ENCODE measurements around the gene ADSS1. TPM values are rescaled to one million over a fixed set of nuclear protein-coding genes. Genes with fewer than 3 reads are reported as not detected.

Gene ADSS1
- total RNA-seq, 1 donor, result 4.3 TPM

DNA sequence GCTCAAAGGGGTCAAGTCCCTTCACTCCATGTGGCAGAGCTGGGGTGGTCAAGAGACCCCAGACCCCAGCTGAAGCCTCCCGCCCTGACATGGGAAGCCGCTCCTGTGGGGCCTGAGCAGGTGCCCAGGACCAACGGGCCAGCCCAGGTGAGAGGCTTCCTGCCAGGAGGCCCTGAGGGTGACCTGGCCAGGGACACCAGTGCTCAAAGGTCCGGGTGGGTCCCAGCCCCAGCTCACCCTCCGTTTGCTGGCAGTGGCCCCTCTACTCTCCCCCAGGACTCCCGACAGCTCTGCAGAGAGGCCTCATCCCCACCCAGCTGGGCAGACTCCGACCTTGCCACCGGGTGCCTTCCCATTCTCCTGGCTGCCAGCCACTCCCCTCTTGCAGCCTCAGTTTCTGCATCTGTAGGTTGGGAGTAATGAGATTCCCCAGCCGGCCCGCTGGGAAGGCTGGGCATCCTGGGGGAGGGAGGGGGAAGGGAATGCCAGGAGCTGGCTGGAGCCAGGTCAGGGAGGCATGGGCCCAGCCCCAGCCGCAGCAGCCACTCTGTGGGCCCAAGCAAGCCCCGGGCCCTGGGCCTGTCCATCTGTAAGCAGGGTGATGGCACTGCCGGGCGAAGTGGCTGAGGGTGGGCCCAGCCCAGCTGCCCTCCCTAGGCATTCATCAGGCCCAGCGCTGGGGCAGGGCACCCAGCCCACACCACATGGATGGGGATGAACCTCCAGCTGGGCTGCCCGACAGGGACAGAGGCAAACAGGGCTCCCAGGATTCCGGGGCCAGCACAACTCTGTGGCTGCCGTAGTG lies 44.9 kb upstream of the ADSS1 start:
- peak overlapping the region; percentile 89 for H3K4me2 ChIP-seq (ENCODE audit: insufficient read depth, low read length)
- no peaks in the 10 kb centered on the region for H3K9me3 ChIP-seq (ENCODE audit: low read depth, low read length)
- H2AFZ ChIP-seq (ENCODE audit: low read length), result no peak overlapping the region
- no peak for TF ChIP-seq CTCF (IDR thresholded peaks at IDR 0.05; ENCODE audit: extremely low read depth, low read depth, low read length)
- peak overlapping the region; percentile 97 for H3K27ac ChIP-seq (ENCODE audit: low read depth, low read length)
- no peaks in the 10 kb centered on the region for H4K20me1 ChIP-seq (ENCODE audit: insufficient read depth, low read length)
- no peaks in the 10 kb centered on the region for H3K36me3 ChIP-seq (ENCODE audit: insufficient read depth, low read length)
- peaks cover 3% of the 10 kb centered on the region for H3K79me2 ChIP-seq (ENCODE audit: insufficient read depth, low read length)
- H3K4me1 ChIP-seq (ENCODE audit: insufficient read depth, low read length), result peaks cover 32% of the 10 kb centered on the region
- DNase-seq (ENCODE audit: insufficient read length, low spot score, missing footprints), result no peak
- no peaks in the 10 kb centered on the region for H3K27me3 ChIP-seq (ENCODE audit: insufficient read depth, low read length)
- H3K4me3 ChIP-seq (ENCODE audit: insufficient read depth, low read length), result no peak overlapping the region

DNA sequence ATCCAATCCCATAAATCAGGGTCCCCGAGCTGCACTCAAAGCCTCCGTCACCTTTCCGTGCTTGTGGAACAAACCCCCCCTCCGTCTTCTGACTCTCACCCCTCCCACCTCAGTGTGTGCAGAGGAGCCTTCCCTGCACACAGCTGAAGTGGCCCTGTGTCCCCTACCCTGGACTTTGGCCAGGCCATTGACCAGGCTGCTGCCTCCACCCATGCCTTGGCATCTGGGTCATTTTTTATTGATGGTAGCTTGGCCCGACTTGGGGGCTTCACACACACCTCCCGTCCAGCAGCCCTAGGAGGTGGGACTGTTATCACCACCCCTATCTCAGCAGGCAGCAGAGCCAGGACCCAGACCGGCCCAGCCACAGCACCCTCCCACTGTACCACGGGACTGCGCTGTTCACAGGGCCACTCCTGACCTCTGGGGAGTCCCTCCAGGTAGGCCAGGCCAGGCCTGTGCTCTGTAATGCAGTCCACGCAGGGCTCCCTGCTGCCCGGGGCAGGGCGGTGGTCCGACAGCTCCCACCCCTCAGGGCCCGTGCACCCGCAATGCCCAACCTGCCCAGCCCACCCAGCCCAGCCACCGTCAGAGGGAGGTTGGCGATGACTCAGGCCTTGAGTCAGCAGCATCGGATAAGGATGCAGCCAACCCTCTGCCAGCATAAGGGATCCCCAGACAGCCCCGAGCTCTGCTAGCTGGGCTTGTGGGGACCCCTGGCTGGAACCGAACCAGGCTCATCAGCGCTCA lies 43.8 kb upstream of the ADSS1 start:
- Histone ChIP-seq H3K4me1 (ENCODE audit: insufficient read depth, low read length) (peaks cover 32% of the 10 kb centered on the region), H3K36me3 (ENCODE audit: insufficient read depth, low read length) (no peaks in the 10 kb centered on the region), H3K27me3 (ENCODE audit: insufficient read depth, low read length) (no peaks in the 10 kb centered on the region), H3K27ac (ENCODE audit: low read depth, low read length) (peak overlapping the region; percentile 97), H3K4me2 (ENCODE audit: insufficient read depth, low read length) (peak overlapping the region; percentile 76), H3K4me3 (ENCODE audit: insufficient read depth, low read length) (peak overlapping the region; percentile 66), H3K79me2 (ENCODE audit: insufficient read depth, low read length) (peaks cover 3% of the 10 kb centered on the region), H2AFZ (ENCODE audit: low read length) (peak overlapping the region; percentile 27), H3K9me3 (ENCODE audit: low read depth, low read length) (no peaks in the 10 kb centered on the region), H4K20me1 (ENCODE audit: insufficient read depth, low read length) (no peaks in the 10 kb centered on the region)
- DNase-seq (ENCODE audit: insufficient read length, low spot score, missing footprints), result peak; percentile 99
- no peak for TF ChIP-seq CTCF (IDR thresholded peaks at IDR 0.05; ENCODE audit: extremely low read depth, low read depth, low read length)

GRCh38 chr14:104680806-104681688 lies 43.0 kb upstream of the ADSS1 start:
- Histone ChIP-seq H3K36me3 (ENCODE audit: insufficient read depth, low read length) (no peaks in the 10 kb centered on the region), H3K9me3 (ENCODE audit: low read depth, low read length) (no peaks in the 10 kb centered on the region), H3K4me1 (ENCODE audit: insufficient read depth, low read length) (peaks cover 32% of the 10 kb centered on the region), H3K4me3 (ENCODE audit: insufficient read depth, low read length) (peak overlapping the region; percentile 66), H2AFZ (ENCODE audit: low read length) (peak overlapping the region; percentile 69), H3K27ac (ENCODE audit: low read depth, low read length) (peak overlapping the region; percentile 97), H3K27me3 (ENCODE audit: insufficient read depth, low read length) (no peaks in the 10 kb centered on the region), H3K4me2 (ENCODE audit: insufficient read depth, low read length) (peak overlapping the region; percentile 76), H4K20me1 (ENCODE audit: insufficient read depth, low read length) (no peaks in the 10 kb centered on the region), H3K79me2 (ENCODE audit: insufficient read depth, low read length) (peaks cover 3% of the 10 kb centered on the region)
- TF ChIP-seq CTCF (IDR thresholded peaks at IDR 0.05; ENCODE audit: extremely low read depth, low read depth, low read length), result peak; percentile 17
- peak; percentile 99 for DNase-seq (ENCODE audit: insufficient read length, low spot score, missing footprints)
